Measurements from ENCODE around the gene COL15A1.

Gene COL15A1

GRCh38 chr9:98949565-98949964 is 5.9 kb downstream of the COL15A1 start:
- no peak for DNase-seq (ENCODE audit: low read depth in 2 of 2)

- no peak for DNase-seq (ENCODE audit: low read depth in 2 of 2)
Measured at GRCh38 chr9:98950262-98950661, 6.6 kb downstream of the COL15A1 start.

GRCh38 chr9:98951967-98952366 is 8.3 kb downstream of the COL15A1 start:
- no peak for DNase-seq (ENCODE audit: low read depth in 2 of 2)

GRCh38 chr9:98953581-98954243 is 10.0 kb downstream of the COL15A1 start:
- no peak for DNase-seq (ENCODE audit: low read depth in 2 of 2)

- no peak for DNase-seq (ENCODE audit: low read depth in 2 of 2)
Measured at GRCh38 chr9:98954244-98954610, 10.5 kb downstream of the COL15A1 start.

- DNase-seq (ENCODE audit: low read depth in 2 of 2) = no peak
Measured at GRCh38 chr9:98955259-98955658, 11.6 kb downstream of the COL15A1 start.

- no peak for DNase-seq (ENCODE audit: low read depth in 2 of 2)
Measured at GRCh38 chr9:98957826-98958225, 14.1 kb downstream of the COL15A1 start.

GRCh38 chr9:98958271-98958984 is 14.7 kb downstream of the COL15A1 start:
- DNase-seq (ENCODE audit: low read depth in 2 of 2) = no peak

GRCh38 chr9:98960409-98960808 is 16.7 kb downstream of the COL15A1 start:
- no peak for DNase-seq (ENCODE audit: low read depth in 2 of 2)

GRCh38 chr9:98961513-98962180 is 17.9 kb downstream of the COL15A1 start:
- no peak for DNase-seq (ENCODE audit: low read depth in 2 of 2)

GRCh38 chr9:98962181-98962560 is 18.5 kb downstream of the COL15A1 start:
- DNase-seq (ENCODE audit: low read depth in 2 of 2) = no peak

- no peak for DNase-seq (ENCODE audit: low read depth in 2 of 2)
Measured at GRCh38 chr9:98962861-98963260, 19.2 kb downstream of the COL15A1 start.

GRCh38 chr9:98964201-98964600 is 20.5 kb downstream of the COL15A1 start:
- DNase-seq (ENCODE audit: low read depth in 2 of 2) = no peak

GRCh38 chr9:98964911-98965336 is 21.2 kb downstream of the COL15A1 start:
- DNase-seq (ENCODE audit: low read depth in 2 of 2) = no peak

GRCh38 chr9:98966676-98967075 is 23.0 kb downstream of the COL15A1 start:
- no peak for DNase-seq (ENCODE audit: low read depth in 2 of 2)

GRCh38 chr9:98967257-98967656 is 23.6 kb downstream of the COL15A1 start:
- no peak for DNase-seq (ENCODE audit: low read depth in 2 of 2)

GRCh38 chr9:98967680-98968079 is 24.0 kb downstream of the COL15A1 start:
- no peak for DNase-seq (ENCODE audit: low read depth in 2 of 2)

- DNase-seq (ENCODE audit: low read depth in 2 of 2) = no peak
Measured at GRCh38 chr9:98968601-98969337, 25.1 kb downstream of the COL15A1 start.

GRCh38 chr9:98970532-98971041 is 26.9 kb downstream of the COL15A1 start:
- DNase-seq (ENCODE audit: low read depth in 2 of 2) = no peak

GRCh38 chr9:98971168-98971914 is 27.6 kb downstream of the COL15A1 start:
- no peak for DNase-seq (ENCODE audit: low read depth in 2 of 2)

- no peak for DNase-seq (ENCODE audit: low read depth in 2 of 2)
Measured at GRCh38 chr9:98971915-98972223, 28.2 kb downstream of the COL15A1 start.

GRCh38 chr9:98972716-98973115 is 29.0 kb downstream of the COL15A1 start:
- DNase-seq (ENCODE audit: low read depth in 2 of 2) = no peak
